Activated effector memory CD4-positive, alpha-beta T cell treated with Interleukin-2 at 50 U/mL for 16 hours (primary cell): ENCODE data around the gene POTEG.
"Not testable (repeated sequence)": the region's sequence is repeated elsewhere in the genome, so short reads cannot be mapped to it uniquely, and the experiment has no call there.

ENCODE experiments used
- DNase-seq: peaks from one replicate; pipeline ENCODE4 v3.0.0-alpha.2; 2020

The POTEG gene

GRCh38 chr14:19372813-19373500 is 61.2 kb downstream of the POTEG start:
- not testable (repeated sequence) for DNase-seq

DNA sequence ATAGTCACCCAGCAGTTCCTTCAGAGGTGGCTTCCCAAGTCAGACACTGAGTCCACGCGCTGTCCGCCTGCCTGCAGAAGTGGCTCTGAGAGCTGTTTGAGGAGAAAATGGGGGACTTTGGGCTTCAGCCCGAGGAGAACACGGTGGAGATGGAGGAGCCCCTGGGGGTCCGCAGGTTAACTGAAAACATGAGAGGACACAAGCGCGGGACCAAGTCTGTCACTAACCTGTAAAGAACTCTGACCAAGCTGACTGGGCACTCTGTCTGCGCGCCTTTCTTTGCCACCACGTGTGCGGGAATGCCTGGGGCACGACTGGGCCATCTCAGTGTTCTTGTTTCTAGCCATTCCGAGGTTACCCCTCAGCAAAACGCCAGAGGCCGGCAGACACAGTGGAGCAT is 62.4 kb downstream of the POTEG start:
- DNase-seq: not testable (repeated sequence)

DNA sequence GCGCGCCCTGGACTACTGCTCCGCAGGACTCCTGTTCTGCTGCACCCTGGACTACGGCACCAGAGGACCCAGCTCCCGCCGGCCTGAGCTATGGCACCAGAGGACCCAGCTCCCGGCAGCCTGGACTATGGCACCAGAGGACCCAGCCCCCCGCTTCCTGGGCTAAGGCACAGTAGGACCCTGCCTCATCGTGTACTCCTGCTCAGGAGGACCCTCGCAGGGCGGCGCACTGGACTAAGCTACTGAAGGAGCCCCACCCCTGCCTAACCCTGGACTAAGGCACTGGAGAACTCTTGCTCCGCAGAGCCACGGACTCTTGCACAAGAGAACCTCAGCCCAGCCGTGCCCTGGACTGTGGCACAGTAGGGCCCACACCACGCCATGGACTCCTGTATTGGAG is 71.3 kb downstream of the POTEG start:
- not testable (repeated sequence) for DNase-seq

DNA sequence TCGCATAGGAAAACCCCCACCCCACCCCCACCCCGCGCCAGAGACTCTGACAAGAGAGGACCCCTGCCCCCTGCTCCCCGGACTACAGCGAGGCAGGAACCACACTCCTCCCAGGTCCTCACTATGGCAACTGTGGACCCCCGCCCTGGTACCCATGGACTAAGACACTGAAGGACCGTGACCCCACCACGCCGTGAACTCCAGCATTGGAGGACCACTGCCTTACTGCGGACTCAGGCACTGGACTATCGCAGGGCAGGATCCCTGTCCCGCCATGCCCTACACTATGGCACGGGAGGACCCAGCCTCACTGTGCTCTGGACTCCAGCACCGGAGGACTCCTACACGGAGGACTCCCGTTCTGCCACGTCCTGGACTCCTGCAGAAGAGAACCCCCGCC is 71.8 kb downstream of the POTEG start:
- not testable (repeated sequence) for DNase-seq

- DNase-seq: not testable (repeated sequence)
These were observed 72.4 kb downstream of the POTEG start for GRCh38 chr14:19361636-19362253.

- DNase-seq: not testable (repeated sequence)
These were observed 73.1 kb downstream of the POTEG start for GRCh38 chr14:19360937-19361635.
